WERI-Rb-1 (cell line): ENCODE measurements around the gene MCM7.

Experiments
- DNase-seq: peaks from one replicate; pipeline ENCODE4 v3.0.0-alpha.2; 2020
- H3K27ac ChIP-seq: fragments of 250-450 bp; sonication (Bioruptor Pico); 2 replicates; pipeline ENCODE4 v1.5.1; 2020; ENCODE audit warnings: mild to moderate bottlenecking, moderate library complexity
- H3K27me3 ChIP-seq: fragments of 250-450 bp; sonication (Bioruptor Pico); 2 replicates; pipeline ENCODE4 v1.5.1; 2021; ENCODE audit warnings: mild to moderate bottlenecking, low read depth, moderate library complexity; ENCODE audit not compliant: insufficient read depth, severe bottlenecking
- H3K36me3 ChIP-seq: fragments of 250-450 bp; sonication (Bioruptor Pico); 2 replicates; pipeline ENCODE4 v1.5.1; 2020; ENCODE audit warnings: mild to moderate bottlenecking, moderate library complexity
- H3K4me3 ChIP-seq: 2 replicates; pipeline ENCODE4 v1.5.1; 2011; ENCODE audit warnings: low read depth, mild to moderate bottlenecking, control low read depth, low read length
- H3K9me3 ChIP-seq: fragments of 250-450 bp; sonication (Bioruptor Pico); 2 replicates; pipeline ENCODE4 v1.5.1; 2021; ENCODE audit warnings: mild to moderate bottlenecking, moderate library complexity; ENCODE audit not compliant: severe bottlenecking
- TF ChIP-seq, protein P1 (sequence below): IDR thresholded peaks from 2 replicates; pipeline ENCODE4 v1.5.1; 2011; ENCODE audit warnings: low read depth, mild to moderate bottlenecking, control low read depth, inconsistent platforms, low read length

MCM7 gene

DNA sequence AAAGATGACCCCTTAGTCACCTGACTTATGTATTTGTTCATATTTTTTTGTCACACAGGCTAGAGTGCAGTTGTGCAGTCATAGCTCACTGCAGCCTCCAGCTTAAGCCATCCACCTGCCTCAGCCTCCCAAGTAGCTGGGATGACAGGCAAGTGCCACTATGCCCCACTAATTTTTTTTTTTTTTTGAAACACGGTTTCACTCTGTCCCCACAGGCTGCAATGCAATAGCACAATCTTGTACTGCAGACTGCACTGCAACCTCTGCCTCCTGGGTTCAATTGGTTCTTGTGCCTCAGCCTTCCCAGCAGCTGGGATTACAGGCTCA, 27.4 kb upstream of the MCM7 start:
- Histone ChIP-seq H3K9me3 (no peaks in the 10 kb centered on the region), H3K4me3 (no peak overlapping the region), H3K27me3 (no peaks in the 10 kb centered on the region), H3K27ac (no peak overlapping the region), H3K36me3 (peaks cover 8% of the 10 kb centered on the region; the same call in 1 of the 2 replicates)
- TF ChIP-seq, protein P1, sequence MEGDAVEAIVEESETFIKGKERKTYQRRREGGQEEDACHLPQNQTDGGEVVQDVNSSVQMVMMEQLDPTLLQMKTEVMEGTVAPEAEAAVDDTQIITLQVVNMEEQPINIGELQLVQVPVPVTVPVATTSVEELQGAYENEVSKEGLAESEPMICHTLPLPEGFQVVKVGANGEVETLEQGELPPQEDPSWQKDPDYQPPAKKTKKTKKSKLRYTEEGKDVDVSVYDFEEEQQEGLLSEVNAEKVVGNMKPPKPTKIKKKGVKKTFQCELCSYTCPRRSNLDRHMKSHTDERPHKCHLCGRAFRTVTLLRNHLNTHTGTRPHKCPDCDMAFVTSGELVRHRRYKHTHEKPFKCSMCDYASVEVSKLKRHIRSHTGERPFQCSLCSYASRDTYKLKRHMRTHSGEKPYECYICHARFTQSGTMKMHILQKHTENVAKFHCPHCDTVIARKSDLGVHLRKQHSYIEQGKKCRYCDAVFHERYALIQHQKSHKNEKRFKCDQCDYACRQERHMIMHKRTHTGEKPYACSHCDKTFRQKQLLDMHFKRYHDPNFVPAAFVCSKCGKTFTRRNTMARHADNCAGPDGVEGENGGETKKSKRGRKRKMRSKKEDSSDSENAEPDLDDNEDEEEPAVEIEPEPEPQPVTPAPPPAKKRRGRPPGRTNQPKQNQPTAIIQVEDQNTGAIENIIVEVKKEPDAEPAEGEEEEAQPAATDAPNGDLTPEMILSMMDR, result no peak
- DNase-seq, result no peak

DNA sequence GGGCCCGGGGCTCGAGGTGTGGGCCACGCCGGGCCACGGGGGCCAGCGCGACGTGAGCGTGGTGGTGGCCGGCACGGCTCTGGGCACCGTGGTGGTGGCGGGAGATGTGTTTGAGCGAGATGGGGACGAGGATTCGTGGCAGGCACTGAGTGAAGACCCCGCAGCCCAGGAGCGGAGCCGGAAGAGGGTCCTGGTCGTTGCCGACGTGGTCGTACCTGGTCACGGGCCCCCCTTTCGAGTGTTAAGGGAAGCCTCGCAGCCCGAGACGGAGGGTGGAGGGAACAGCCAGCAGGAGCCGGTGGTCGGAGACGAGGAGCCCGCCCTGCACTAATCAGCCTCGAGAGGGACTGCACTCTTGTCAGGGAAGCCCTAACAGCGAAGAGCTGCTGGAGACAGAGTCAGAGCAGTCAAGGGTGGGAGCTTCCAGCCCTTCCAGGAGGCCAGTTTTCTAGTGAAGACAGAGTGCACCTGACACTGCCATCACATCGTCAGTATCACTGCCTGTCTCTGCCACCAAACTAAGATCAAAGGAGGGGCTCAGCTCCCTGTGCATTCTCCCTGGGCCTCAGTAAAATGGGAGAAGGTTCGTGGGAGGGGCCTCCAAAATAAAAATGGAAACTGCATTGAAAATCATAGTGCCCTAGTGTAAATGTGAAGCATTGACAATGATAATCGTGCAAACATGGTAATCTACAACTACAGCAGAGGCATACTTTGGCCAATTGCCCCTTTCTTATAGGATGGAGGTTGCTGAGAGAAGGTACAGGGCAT, 26.9 kb upstream of the MCM7 start:
- DNase-seq, result peak; percentile 32
- H3K9me3 ChIP-seq, result no peaks in the 10 kb centered on the region
- no peaks in the 10 kb centered on the region for H3K27me3 ChIP-seq
- peaks cover 8% of the 10 kb centered on the region; the same call in 1 of the 2 replicates for H3K36me3 ChIP-seq
- TF ChIP-seq, protein P1, result no peak
- H3K4me3 ChIP-seq, result peak overlapping the region; percentile 95
- H3K27ac ChIP-seq, result peak overlapping the region; percentile 91

DNA sequence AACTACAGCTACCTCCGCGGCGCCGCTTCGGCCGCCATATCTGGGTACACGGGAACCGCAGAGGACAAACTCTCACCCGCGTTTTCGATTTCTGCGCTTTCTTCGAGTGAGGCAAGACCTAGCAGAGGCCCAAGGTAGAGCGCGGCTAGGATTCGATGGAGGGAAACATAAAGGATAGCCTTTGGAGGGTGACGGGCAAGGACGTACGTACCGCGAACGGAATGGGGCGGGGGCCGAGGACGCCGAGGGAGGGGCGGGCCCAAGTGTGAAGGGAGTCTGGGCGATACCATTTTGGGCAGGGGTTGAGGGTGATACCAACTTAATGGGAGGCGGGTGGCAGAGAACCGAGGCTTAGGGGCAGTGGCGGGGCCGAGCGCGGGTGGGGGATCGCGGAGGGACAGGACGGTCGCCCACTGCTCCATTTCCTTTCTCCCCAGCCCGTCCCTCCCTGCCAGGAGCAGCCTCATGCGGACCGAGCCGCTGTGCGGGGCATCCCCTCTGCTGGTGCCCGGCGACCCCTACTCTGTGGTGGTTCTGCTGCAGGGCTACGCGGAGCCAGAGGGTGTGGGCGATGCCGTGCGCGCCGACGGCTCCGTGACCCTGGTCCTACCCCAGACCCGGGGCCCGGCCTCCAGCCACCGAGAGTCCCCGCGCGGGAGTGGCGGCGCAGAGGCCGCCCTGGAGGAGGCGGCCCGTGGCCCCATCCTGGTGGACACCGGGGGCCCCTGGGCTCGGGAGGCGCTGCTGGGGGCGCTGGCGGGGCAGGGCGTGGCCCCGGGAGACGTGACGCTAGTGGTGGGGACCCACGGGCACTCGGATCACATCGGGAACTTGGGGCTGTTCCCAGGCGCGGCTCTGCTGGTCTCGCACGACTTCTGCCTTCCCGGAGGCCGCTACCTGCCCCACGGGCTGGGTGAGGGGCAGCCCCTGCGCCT, 26.0 kb upstream of the MCM7 start, which contains the start of gene MBLAC1:
TSS of gene MBLAC1 (plus strand) at position 37 of the 935 bp plus-strand sequence. CDS start at position 466, 429 bp downstream.
- H3K27me3 ChIP-seq, result no peaks in the 10 kb centered on the region
- TF ChIP-seq, protein P1, result no peak
- peaks cover 8% of the 10 kb centered on the region; the same call in 1 of the 2 replicates for H3K36me3 ChIP-seq
- peak; percentile 92 for DNase-seq
- H3K27ac ChIP-seq, result peak within 1 kb of the TSS; percentile 91
- H3K9me3 ChIP-seq, result no peaks in the 10 kb centered on the region
- H3K4me3 ChIP-seq, result peak within 1 kb of the TSS; percentile 95

DNA sequence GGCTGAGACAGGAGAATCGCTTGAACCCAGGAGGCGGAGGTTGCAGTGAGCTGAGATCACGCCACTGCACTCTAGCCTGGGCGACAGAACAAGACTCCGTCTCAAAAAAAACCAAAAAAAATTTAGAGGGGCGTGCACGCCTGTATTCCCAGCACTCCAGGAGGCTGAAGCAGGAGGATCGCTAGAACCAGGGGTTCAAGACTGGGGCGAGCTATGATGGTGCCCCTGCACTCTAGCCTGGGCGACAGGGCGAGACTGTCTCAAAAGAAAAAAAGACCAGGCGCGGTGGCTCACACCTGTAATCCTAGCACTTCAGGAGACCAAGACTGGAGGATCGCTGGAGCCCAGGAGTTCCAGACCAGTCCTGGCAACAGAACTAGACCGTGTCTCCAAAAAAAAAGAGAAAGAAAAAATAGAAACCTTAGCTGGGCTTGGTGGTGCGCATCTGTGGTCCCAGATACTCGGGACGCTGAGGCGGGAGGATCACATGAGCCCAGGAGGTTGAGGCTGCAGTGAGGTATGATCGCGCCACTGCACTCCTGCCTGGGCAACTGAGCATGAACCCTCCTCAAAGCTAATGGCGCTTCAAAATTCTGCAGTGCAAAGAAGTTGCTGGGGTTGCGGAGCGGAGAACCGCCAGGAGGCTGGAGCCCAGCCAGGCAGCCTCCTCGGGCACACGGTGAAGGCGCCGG, 25.2 kb upstream of the MCM7 start:
- H3K27me3 ChIP-seq, result no peaks in the 10 kb centered on the region
- peak overlapping the region; percentile 95 for H3K4me3 ChIP-seq
- peaks cover 8% of the 10 kb centered on the region; the same call in 1 of the 2 replicates for H3K36me3 ChIP-seq
- TF ChIP-seq, protein P1, result no peak
- no peaks in the 10 kb centered on the region for H3K9me3 ChIP-seq
- peak overlapping the region; percentile 91 for H3K27ac ChIP-seq
- no peak for DNase-seq

DNA sequence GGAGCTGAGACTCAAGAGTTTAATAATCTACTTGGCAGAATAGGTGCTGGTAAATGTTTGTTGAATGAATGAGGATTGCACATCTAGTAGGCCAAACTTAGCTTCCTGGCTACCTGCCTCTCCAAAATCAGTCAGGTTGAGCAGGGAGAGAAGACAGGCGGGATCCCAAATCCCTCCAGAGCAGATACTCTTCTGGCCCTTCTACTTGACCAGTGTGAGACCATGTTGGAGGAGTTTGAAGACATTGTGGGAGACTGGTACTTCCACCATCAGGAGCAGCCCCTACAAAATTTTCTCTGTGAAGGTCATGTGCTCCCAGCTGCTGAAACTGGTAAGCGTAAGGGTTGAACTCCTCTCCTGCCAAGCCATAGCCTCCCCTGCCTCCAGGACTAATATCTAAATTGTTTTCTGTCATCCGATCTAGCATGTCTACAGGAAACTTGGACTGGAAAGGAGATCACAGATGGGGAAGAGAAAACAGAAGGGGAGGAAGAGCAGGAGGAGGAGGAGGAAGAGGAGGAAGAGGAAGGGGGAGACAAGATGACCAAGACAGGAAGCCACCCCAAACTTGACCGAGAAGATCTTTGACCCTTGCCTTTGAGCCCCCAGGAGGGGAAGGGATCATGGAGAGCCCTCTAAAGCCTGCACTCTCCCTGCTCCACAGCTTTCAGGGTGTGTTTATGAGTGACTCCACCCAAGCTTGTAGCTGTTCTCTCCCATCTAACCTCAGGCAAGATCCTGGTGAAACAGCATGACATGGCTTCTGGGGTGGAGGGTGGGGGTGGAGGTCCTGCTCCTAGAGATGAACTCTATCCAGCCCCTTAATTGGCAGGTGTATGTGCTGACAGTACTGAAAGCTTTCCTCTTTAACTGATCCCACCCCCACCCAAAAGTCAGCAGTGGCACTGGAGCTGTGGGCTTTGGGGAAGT, 23.4 kb upstream of the MCM7 start:
- no peak overlapping the region for H3K27ac ChIP-seq
- H3K4me3 ChIP-seq, result no peak overlapping the region

More for the DNA sequence above, 23.4 kb upstream of the MCM7 start:
- Histone ChIP-seq H3K27me3 (no peaks in the 10 kb centered on the region), H3K36me3 (peaks cover 8% of the 10 kb centered on the region; the same call in 1 of the 2 replicates), H3K9me3 (no peaks in the 10 kb centered on the region)
- TF ChIP-seq, protein P1, result no peak
- DNase-seq, result no peak
